GM23338 (cell line): ENCODE results near the gene MLLT10.

Experiments
- CREB1 ChIP-seq: fragments of 250-450 bp; sonication (Bioruptor Pico); IDR thresholded peaks from 2 replicates; pipeline ENCODE4 v1.5.0; 2020; ENCODE audit warnings: low read depth, mild to moderate bottlenecking, moderate library complexity
- POLR2AphosphoS5 ChIP-seq: IDR thresholded peaks from 2 replicates; pipeline ENCODE4 v1.6.1; 2016; ENCODE audit warnings: antibody characterized with exemption, low read depth
- TF ChIP-seq, protein P1 (sequence below), 2 experiments: fragments of 200-600 bp in 1 of 2; sonication (generic) in 1 of 2; conservative IDR thresholded peaks; 2 replicates each; pipeline versions ENCODE4 v1.5.1 to v1.6.1; 2016 to 2017; ENCODE audit warnings: antibody characterized with exemption in 2 of 2, low read depth in 2 of 2, mild to moderate bottlenecking in 2 of 2, moderate library complexity in 1 of 2
- TF ChIP-seq, protein P2 (sequence below): IDR thresholded peaks from one replicate; pipeline ENCODE4 v1.6.1; 2018; ENCODE audit warnings: antibody characterized with exemption; ENCODE audit not compliant: unreplicated experiment

- TF ChIP-seq, protein P1, sequence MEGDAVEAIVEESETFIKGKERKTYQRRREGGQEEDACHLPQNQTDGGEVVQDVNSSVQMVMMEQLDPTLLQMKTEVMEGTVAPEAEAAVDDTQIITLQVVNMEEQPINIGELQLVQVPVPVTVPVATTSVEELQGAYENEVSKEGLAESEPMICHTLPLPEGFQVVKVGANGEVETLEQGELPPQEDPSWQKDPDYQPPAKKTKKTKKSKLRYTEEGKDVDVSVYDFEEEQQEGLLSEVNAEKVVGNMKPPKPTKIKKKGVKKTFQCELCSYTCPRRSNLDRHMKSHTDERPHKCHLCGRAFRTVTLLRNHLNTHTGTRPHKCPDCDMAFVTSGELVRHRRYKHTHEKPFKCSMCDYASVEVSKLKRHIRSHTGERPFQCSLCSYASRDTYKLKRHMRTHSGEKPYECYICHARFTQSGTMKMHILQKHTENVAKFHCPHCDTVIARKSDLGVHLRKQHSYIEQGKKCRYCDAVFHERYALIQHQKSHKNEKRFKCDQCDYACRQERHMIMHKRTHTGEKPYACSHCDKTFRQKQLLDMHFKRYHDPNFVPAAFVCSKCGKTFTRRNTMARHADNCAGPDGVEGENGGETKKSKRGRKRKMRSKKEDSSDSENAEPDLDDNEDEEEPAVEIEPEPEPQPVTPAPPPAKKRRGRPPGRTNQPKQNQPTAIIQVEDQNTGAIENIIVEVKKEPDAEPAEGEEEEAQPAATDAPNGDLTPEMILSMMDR (conservative IDR thresholded peaks at IDR 0.05; ENCODE audit: low read depth in 2 of 2), result no peak
- TF ChIP-seq POLR2AphosphoS5 (no peak), CREB1 (no peak)
- TF ChIP-seq, protein P2, sequence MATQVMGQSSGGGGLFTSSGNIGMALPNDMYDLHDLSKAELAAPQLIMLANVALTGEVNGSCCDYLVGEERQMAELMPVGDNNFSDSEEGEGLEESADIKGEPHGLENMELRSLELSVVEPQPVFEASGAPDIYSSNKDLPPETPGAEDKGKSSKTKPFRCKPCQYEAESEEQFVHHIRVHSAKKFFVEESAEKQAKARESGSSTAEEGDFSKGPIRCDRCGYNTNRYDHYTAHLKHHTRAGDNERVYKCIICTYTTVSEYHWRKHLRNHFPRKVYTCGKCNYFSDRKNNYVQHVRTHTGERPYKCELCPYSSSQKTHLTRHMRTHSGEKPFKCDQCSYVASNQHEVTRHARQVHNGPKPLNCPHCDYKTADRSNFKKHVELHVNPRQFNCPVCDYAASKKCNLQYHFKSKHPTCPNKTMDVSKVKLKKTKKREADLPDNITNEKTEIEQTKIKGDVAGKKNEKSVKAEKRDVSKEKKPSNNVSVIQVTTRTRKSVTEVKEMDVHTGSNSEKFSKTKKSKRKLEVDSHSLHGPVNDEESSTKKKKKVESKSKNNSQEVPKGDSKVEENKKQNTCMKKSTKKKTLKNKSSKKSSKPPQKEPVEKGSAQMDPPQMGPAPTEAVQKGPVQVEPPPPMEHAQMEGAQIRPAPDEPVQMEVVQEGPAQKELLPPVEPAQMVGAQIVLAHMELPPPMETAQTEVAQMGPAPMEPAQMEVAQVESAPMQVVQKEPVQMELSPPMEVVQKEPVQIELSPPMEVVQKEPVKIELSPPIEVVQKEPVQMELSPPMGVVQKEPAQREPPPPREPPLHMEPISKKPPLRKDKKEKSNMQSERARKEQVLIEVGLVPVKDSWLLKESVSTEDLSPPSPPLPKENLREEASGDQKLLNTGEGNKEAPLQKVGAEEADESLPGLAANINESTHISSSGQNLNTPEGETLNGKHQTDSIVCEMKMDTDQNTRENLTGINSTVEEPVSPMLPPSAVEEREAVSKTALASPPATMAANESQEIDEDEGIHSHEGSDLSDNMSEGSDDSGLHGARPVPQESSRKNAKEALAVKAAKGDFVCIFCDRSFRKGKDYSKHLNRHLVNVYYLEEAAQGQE, result no peak
Observed at GRCh38 chr10:21720090-21720489, 186.1 kb downstream of the MLLT10 start.
